ENCODE measurements around the gene PXK. TPM values are rescaled to one million over a fixed set of nuclear protein-coding genes. Genes with fewer than 3 reads are reported as not detected.

PXK gene
- total and polyA plus RNA-seq, 2 donors (not counting 1 experiment from before 2014, with no cell fraction given), result 54.6 to 65.2 TPM

- Histone ChIP-seq H4K20me1 (ENCODE audit: control insufficient read depth, extremely low read depth, insufficient read depth, low read length) (no peaks in the 10 kb centered on the region), H2AFZ (ENCODE audit: low read length) (no peak overlapping the region), H3K9me3 (ENCODE audit: control insufficient read depth, insufficient read depth, low read depth, low read length) (no peaks in the 10 kb centered on the region), H3K79me2 (ENCODE audit: control insufficient read depth, insufficient read depth, low read length) (peaks cover 3% of the 10 kb centered on the region), H3K27me3 (ENCODE audit: control insufficient read depth, insufficient read depth, low read length) (no peaks in the 10 kb centered on the region), H3K4me2 (ENCODE audit: extremely low read depth, insufficient read depth, low read length) (no peak overlapping the region), H3K27ac (ENCODE audit: insufficient read depth, low read length) (no peak overlapping the region), H3K36me3 (ENCODE audit: control insufficient read depth, insufficient read depth, low read length) (no peaks in the 10 kb centered on the region), H3K9ac (ENCODE audit: insufficient read depth, low read length) (no peak overlapping the region), H3K4me3 (replicated peaks in 1 of 4; ENCODE audit: control extremely low read depth in 1 of 4, insufficient read depth in 1 of 4, low read depth in 3 of 4, low read length in 4 of 4) (no peak overlapping the region), H3K4me1 (ENCODE audit: control insufficient read depth, extremely low read depth, insufficient read depth, low read length) (peaks cover 2% of the 10 kb centered on the region)
- TF ChIP-seq CTCF (conservative IDR thresholded peaks at IDR 0.05 in 1 of 2, IDR thresholded peaks at IDR 0.05 in 1 of 2; ENCODE audit: low read depth in 1 of 2, low read length in 2 of 2), result no peak
- TF ChIP-seq EZH2 (IDR thresholded peaks at IDR 0.05; ENCODE audit: low read length, missing control alignments), result no peak
- DNase-seq (ENCODE audit: low read depth in 2 of 2), result no peak
These were observed 26.1 kb downstream of the PXK start for GRCh38 chr3:58358808-58359207.

GRCh38 chr3:58359621-58360020 is 26.9 kb downstream of the PXK start:
- H3K36me3 ChIP-seq (ENCODE audit: control insufficient read depth, insufficient read depth, low read length), result no peaks in the 10 kb centered on the region
- no peaks in the 10 kb centered on the region for H3K27me3 ChIP-seq (ENCODE audit: control insufficient read depth, insufficient read depth, low read length)
- no peak for DNase-seq (ENCODE audit: low read depth in 2 of 2)
- H3K79me2 ChIP-seq (ENCODE audit: control insufficient read depth, insufficient read depth, low read length), result peaks cover 3% of the 10 kb centered on the region
- no peaks in the 10 kb centered on the region for H3K9me3 ChIP-seq (ENCODE audit: control insufficient read depth, insufficient read depth, low read depth, low read length)
- no peak for TF ChIP-seq CTCF (conservative IDR thresholded peaks at IDR 0.05 in 1 of 2, IDR thresholded peaks at IDR 0.05 in 1 of 2; ENCODE audit: low read depth in 1 of 2, low read length in 2 of 2)
- no peak for TF ChIP-seq EZH2 (IDR thresholded peaks at IDR 0.05; ENCODE audit: low read length, missing control alignments)
- no peak overlapping the region for H3K4me3 ChIP-seq (replicated peaks in 1 of 4; ENCODE audit: control extremely low read depth in 1 of 4, insufficient read depth in 1 of 4, low read depth in 3 of 4, low read length in 4 of 4)
- peaks cover 2% of the 10 kb centered on the region for H3K4me1 ChIP-seq (ENCODE audit: control insufficient read depth, extremely low read depth, insufficient read depth, low read length)
- H4K20me1 ChIP-seq (ENCODE audit: control insufficient read depth, extremely low read depth, insufficient read depth, low read length), result no peaks in the 10 kb centered on the region
- H3K9ac ChIP-seq (ENCODE audit: insufficient read depth, low read length), result no peak overlapping the region
- no peak overlapping the region for H3K27ac ChIP-seq (ENCODE audit: insufficient read depth, low read length)
- no peak overlapping the region for H3K4me2 ChIP-seq (ENCODE audit: extremely low read depth, insufficient read depth, low read length)
- H2AFZ ChIP-seq (ENCODE audit: low read length), result no peak overlapping the region

GRCh38 chr3:58361866-58362265 is 29.2 kb downstream of the PXK start:
- H3K4me2 ChIP-seq (ENCODE audit: extremely low read depth, insufficient read depth, low read length), result no peak overlapping the region
- no peak overlapping the region for H2AFZ ChIP-seq (ENCODE audit: low read length)
- no peak for TF ChIP-seq EZH2 (IDR thresholded peaks at IDR 0.05; ENCODE audit: low read length, missing control alignments)
- no peak for TF ChIP-seq CTCF (conservative IDR thresholded peaks at IDR 0.05 in 1 of 2, IDR thresholded peaks at IDR 0.05 in 1 of 2; ENCODE audit: low read depth in 1 of 2, low read length in 2 of 2)
- no peak for DNase-seq (ENCODE audit: low read depth in 2 of 2)
- no peaks in the 10 kb centered on the region for H3K27me3 ChIP-seq (ENCODE audit: control insufficient read depth, insufficient read depth, low read length)
- no peak overlapping the region for H3K4me3 ChIP-seq (replicated peaks in 1 of 4; ENCODE audit: control extremely low read depth in 1 of 4, insufficient read depth in 1 of 4, low read depth in 3 of 4, low read length in 4 of 4)
- no peaks in the 10 kb centered on the region for H4K20me1 ChIP-seq (ENCODE audit: control insufficient read depth, extremely low read depth, insufficient read depth, low read length)
- H3K27ac ChIP-seq (ENCODE audit: insufficient read depth, low read length), result no peak overlapping the region
- no peak overlapping the region for H3K9ac ChIP-seq (ENCODE audit: insufficient read depth, low read length)
- peaks cover 2% of the 10 kb centered on the region for H3K4me1 ChIP-seq (ENCODE audit: control insufficient read depth, extremely low read depth, insufficient read depth, low read length)
- no peaks in the 10 kb centered on the region for H3K9me3 ChIP-seq (ENCODE audit: control insufficient read depth, insufficient read depth, low read depth, low read length)
- H3K36me3 ChIP-seq (ENCODE audit: control insufficient read depth, insufficient read depth, low read length), result no peaks in the 10 kb centered on the region
- H3K79me2 ChIP-seq (ENCODE audit: control insufficient read depth, insufficient read depth, low read length), result peaks cover 3% of the 10 kb centered on the region

All from fibroblast of lung (primary cell).